IMR-90 (cell line): ENCODE data around the gene DAG1. TPM values are rescaled to one million over a fixed set of nuclear protein-coding genes. Genes with fewer than 3 reads are reported as not detected.

Experiments
- ATAC-seq: fragments of 200-7000 bp; cut with Tn5 transposase; 2 replicates; pipeline ENCODE4 v1.9.1; 2020; ENCODE audit warnings: low read depth, mild to moderate bottlenecking, moderate library complexity
- BruUV-seq: library from RNA; stranded (reverse); fragments of 400-500 nt; replicated peaks from 2 replicates; lab custom pipeline; 2021; lab: Mats Ljungman, UMichigan
- CTCF ChIA-PET: fragments of 300-600 bp; formaldehyde crosslinking; extraction: SDS; loops from one replicate; lab custom pipeline; 2021; ENCODE audit warnings: antibody characterized with exemption; lab: Yijun Ruan, JAX
- POLR2A ChIA-PET: fragments of 300-600 bp; sonication (Branson Sonifier 250); formaldehyde crosslinking; loops from one replicate; lab custom pipeline; 2022; ENCODE audit warnings: antibody characterized with exemption; ENCODE audit not compliant: unreplicated experiment; lab: Charles Lee
- DNase-seq: peaks from one replicate; pipeline ENCODE4 v3.0.0; 2013
- H2AFZ ChIP-seq: replicated peaks from 2 replicates; pipeline ENCODE3; 2013; ENCODE audit warnings: low read length, mild to moderate bottlenecking; ENCODE audit not compliant: poor library complexity
- H2AK5ac ChIP-seq: 2 replicates; pipeline ENCODE4 v1.6.1; 2013; ENCODE audit warnings: low read depth, low read length, inconsistent platforms
- H2AK9ac ChIP-seq: replicated peaks from 2 replicates; pipeline ENCODE3; 2013; ENCODE audit warnings: mild to moderate bottlenecking, low read depth, low read length, moderate library complexity; ENCODE audit not compliant: poor library complexity
- H2BK120ac ChIP-seq: 2 replicates; pipeline ENCODE4 v1.6.1; 2013; ENCODE audit warnings: low read depth, low read length, inconsistent platforms
- H2BK15ac ChIP-seq: 3 replicates; pipeline ENCODE4 v1.6.1; 2013; ENCODE audit warnings: low read depth, low read length, inconsistent platforms
- H2BK20ac ChIP-seq: 2 replicates; pipeline ENCODE4 v1.6.1; 2013; ENCODE audit warnings: low read depth, mild to moderate bottlenecking, inconsistent platforms, low read length, moderate library complexity
- H2BK5ac ChIP-seq: 2 replicates; pipeline ENCODE4 v1.6.1; 2013; ENCODE audit warnings: mild to moderate bottlenecking, low read depth, low read length, inconsistent platforms; ENCODE audit not compliant: poor library complexity, severe bottlenecking
- H3K14ac ChIP-seq: replicated peaks from 2 replicates; pipeline ENCODE4 v1.6.1; 2013; ENCODE audit warnings: low read depth, low read length, inconsistent platforms
- H3K18ac ChIP-seq: 2 replicates; pipeline ENCODE4 v1.6.1; 2013; ENCODE audit warnings: low read depth, low read length, control low read depth
- H3K23ac ChIP-seq: 2 replicates; pipeline ENCODE4 v1.6.1; 2013; ENCODE audit warnings: low read depth, low read length, inconsistent platforms
- H3K27ac ChIP-seq: 2 replicates; pipeline ENCODE4 v1.5.1; 2013; ENCODE audit warnings: mild to moderate bottlenecking, control low read depth, low read length; ENCODE audit not compliant: insufficient read depth
- H3K27me3 ChIP-seq: 2 replicates; pipeline ENCODE4 v1.6.1; 2013; ENCODE audit warnings: low read length; ENCODE audit not compliant: control insufficient read depth, insufficient read depth
- H3K36me3 ChIP-seq: 2 replicates; pipeline ENCODE4 v1.6.1; 2013; ENCODE audit warnings: low read length, mixed read lengths; ENCODE audit not compliant: control insufficient read depth, insufficient read depth
- H3K4ac ChIP-seq: 2 replicates; pipeline ENCODE4 v1.6.1; 2013; ENCODE audit warnings: low read depth, low read length, inconsistent platforms
- H3K4me1 ChIP-seq: 2 replicates; pipeline ENCODE4 v1.6.1; 2013; ENCODE audit warnings: low read length, mixed read lengths; ENCODE audit not compliant: control insufficient read depth, insufficient read depth
- H3K4me2 ChIP-seq: 2 replicates; pipeline ENCODE4 v1.6.1; 2013; ENCODE audit warnings: low read depth, mild to moderate bottlenecking, control low read depth, low read length, moderate library complexity
- H3K4me3 ChIP-seq: 2 replicates; pipeline ENCODE4 v1.5.1; 2013; ENCODE audit warnings: low read depth, mild to moderate bottlenecking, control low read depth, low read length, moderate library complexity; ENCODE audit not compliant: insufficient read depth
- H3K56ac ChIP-seq: 2 replicates; pipeline ENCODE4 v1.6.1; 2013; ENCODE audit warnings: low read length, inconsistent platforms; ENCODE audit not compliant: insufficient read depth; ENCODE audit errors: extremely low read depth
- H3K79me1 ChIP-seq, 2 experiments: 2 replicates each; pipeline ENCODE4 v1.6.1; 2013; ENCODE audit warnings: low read length in 2 of 2, inconsistent platforms in 1 of 2, low read depth in 1 of 2
- H3K9ac ChIP-seq: 2 replicates; pipeline ENCODE4 v1.6.1; 2013; ENCODE audit warnings: low read depth, low read length, control low read depth
- H3K9me1 ChIP-seq: 2 replicates; pipeline ENCODE4 v1.6.1; 2013; ENCODE audit warnings: low read length, inconsistent platforms; ENCODE audit not compliant: insufficient read depth
- H3K9me3 ChIP-seq: 2 replicates; pipeline ENCODE4 v1.6.1; 2013; ENCODE audit warnings: low read length; ENCODE audit not compliant: control insufficient read depth, insufficient read depth
- H4K20me1 ChIP-seq: 2 replicates; pipeline ENCODE4 v1.6.1; 2013; ENCODE audit warnings: low read length, inconsistent platforms; ENCODE audit not compliant: insufficient read depth
- H4K5ac ChIP-seq: 2 replicates; pipeline ENCODE4 v1.6.1; 2013; ENCODE audit warnings: mild to moderate bottlenecking, low read depth, low read length, control low read depth
- H4K8ac ChIP-seq, 2 experiments: 2 replicates each; pipeline ENCODE4 v1.6.1; 2013; ENCODE audit warnings: low read depth in 2 of 2, low read length in 2 of 2, control low read depth in 1 of 2, inconsistent platforms in 1 of 2
- H4K91ac ChIP-seq: 2 replicates; pipeline ENCODE4 v1.6.1; 2013; ENCODE audit warnings: low read depth, low read length, inconsistent platforms; ENCODE audit not compliant: insufficient read depth
- CEBPB ChIP-seq: IDR thresholded peaks from 2 replicates; pipeline ENCODE4 v1.6.1; 2012; ENCODE audit warnings: low read depth, low read length, improper control_type of control experiment
- FOS ChIP-seq: fragments of 150-350 bp; IDR thresholded peaks from 2 replicates; pipeline ENCODE4 v1.6.1; 2016; ENCODE audit warnings: low read depth, low read length
- MXI1 ChIP-seq: IDR thresholded peaks from 2 replicates; pipeline ENCODE4 v1.6.1; 2012; ENCODE audit warnings: low read depth, mild to moderate bottlenecking, low read length, moderate library complexity, borderline replicate concordance
- NFE2L2 ChIP-seq: fragments of 150-350 bp; IDR thresholded peaks from 2 replicates; pipeline ENCODE4 v1.6.1; 2016; ENCODE audit warnings: low read depth, mild to moderate bottlenecking, low read length
- RAD21 ChIP-seq: IDR thresholded peaks from 2 replicates; pipeline ENCODE4 v1.6.1; 2012; ENCODE audit warnings: low read length, improper control_type of control experiment
- RFX5 ChIP-seq: IDR thresholded peaks from 2 replicates; pipeline ENCODE4 v1.8.0; 2012; ENCODE audit warnings: low read depth, mild to moderate bottlenecking, low read length, moderate library complexity
- SMC3 ChIP-seq: fragments of 150-350 bp; IDR thresholded peaks from 2 replicates; pipeline ENCODE4 v1.6.1; 2016; ENCODE audit warnings: low read depth, mild to moderate bottlenecking, antibody characterized with exemption, low read length, moderate library complexity
- WGBS, 2 experiments: methylation state at CpG; one replicate each; pipeline versions ENCODE4 v1.1.5 to v1.1.7; 2013; ENCODE audit warnings: missing lambda C conversion rate in 2 of 2; ENCODE audit not compliant: insufficient read length in 1 of 2; ENCODE audit errors: extremely low coverage in 2 of 2; 5-methylcytosine and 5-hydroxymethylcytosine counted together
- dilution Hi-C: fragments of 300-500 bp; cut with HindIII; formaldehyde crosslinking; loops from one replicate; pipeline ENCODE4 v1.14.3; 2018; ENCODE audit warnings: low sequenced_read_pairs; ENCODE audit not compliant: unreplicated experiment
- in situ Hi-C: fragments of 300-500 bp; cut with MboI; formaldehyde crosslinking; loops from 3 replicates; pipeline ENCODE4 v1.14.3; 2019; ENCODE audit warnings: low sequenced_read_pairs, inconsistent platforms, mixed read lengths
- intact Hi-C: fragments of 100-400 bp; cut with micrococcal nuclease; formaldehyde crosslinking; loops from 2 replicates; pipeline ENCODE4 v1.10.0; 2022
- polyA plus RNA-seq, 3 experiments: library from polyadenylated mRNA; depleted of rRNA; stranded (reverse); fragments of >200 nt; gene quantifications; 2 replicates each; pipeline ENCODE4 v1.2.3, GENCODE V29; 2012; ENCODE audit warnings: low replicate concordance in 1 of 3
- total RNA-seq: library from RNA; depleted of rRNA; stranded (reverse); fragments of >200 nt; gene quantifications from 2 replicates; pipeline ENCODE4 v1.2.3, GENCODE V29; 2012
- TF ChIP-seq, protein P1 (sequence below): fragments of 150-350 bp; IDR thresholded peaks from 2 replicates; pipeline ENCODE4 v1.6.1; 2017; ENCODE audit warnings: mild to moderate bottlenecking, antibody characterized with exemption, low read length, low read depth
- TF ChIP-seq, protein P2 (sequence below): fragments of 150-350 bp; IDR thresholded peaks from 2 replicates; pipeline ENCODE4 v1.6.1; 2016; ENCODE audit warnings: low read depth, mild to moderate bottlenecking, low read length, moderate library complexity, borderline replicate concordance
- TF ChIP-seq, protein P3 (sequence below): conservative IDR thresholded peaks from 2 replicates; pipeline ENCODE4 v1.5.1; 2012; ENCODE audit warnings: mild to moderate bottlenecking, low read depth, low read length, improper control_type of control experiment

The DAG1 gene
- total and polyA plus RNA-seq, 2 of the 4 experiments (the other 2 are of a cell fraction) = 31.0 to 40.2 TPM

DNA sequence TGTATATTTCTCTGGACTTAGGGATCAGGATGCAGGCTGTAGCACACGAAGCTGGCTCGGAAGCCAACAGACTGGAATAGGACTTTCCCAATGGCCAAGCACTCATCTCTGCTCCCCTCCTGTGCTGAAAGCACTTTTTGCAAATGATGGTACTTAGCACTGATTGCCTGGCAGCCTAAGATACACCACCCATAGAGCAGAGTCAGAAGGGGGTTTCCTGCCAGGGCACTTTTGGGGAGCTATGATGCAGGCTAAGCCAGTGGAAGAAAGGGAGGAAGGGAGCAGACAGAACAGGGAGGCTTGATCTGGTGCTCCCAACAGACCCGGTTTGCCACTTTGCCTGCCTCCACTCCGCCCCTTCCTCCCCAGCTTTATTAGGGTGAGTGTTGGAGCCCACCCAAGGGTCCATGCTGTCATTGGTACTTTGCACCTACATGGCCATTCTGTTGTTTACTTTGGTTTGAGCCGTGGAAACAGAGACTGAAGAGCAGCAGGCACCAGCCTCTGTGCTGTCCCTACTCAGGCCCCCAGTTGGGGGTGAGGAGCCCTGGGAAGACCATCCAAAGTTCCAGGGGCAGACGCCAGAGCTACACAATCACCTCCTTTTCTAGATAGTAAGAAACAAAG, 100.1 kb downstream of the DAG1 start:
- H3K4me1 ChIP-seq = no peaks in the 10 kb centered on the region
- WGBS, 2 experiments = 40% methylated on average over 1 of the region's 6 CpGs; no CpG with 5 or more reads in 1 of the 2 experiments
- no peak overlapping the region for H3K18ac ChIP-seq
- ATAC-seq = no peak
- in situ Hi-C loops = no loop called here
- no peak for TF ChIP-seq NFE2L2
- TF ChIP-seq, protein P1, sequence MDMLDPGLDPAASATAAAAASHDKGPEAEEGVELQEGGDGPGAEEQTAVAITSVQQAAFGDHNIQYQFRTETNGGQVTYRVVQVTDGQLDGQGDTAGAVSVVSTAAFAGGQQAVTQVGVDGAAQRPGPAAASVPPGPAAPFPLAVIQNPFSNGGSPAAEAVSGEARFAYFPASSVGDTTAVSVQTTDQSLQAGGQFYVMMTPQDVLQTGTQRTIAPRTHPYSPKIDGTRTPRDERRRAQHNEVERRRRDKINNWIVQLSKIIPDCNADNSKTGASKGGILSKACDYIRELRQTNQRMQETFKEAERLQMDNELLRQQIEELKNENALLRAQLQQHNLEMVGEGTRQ = no peak
- TF ChIP-seq, protein P2, sequence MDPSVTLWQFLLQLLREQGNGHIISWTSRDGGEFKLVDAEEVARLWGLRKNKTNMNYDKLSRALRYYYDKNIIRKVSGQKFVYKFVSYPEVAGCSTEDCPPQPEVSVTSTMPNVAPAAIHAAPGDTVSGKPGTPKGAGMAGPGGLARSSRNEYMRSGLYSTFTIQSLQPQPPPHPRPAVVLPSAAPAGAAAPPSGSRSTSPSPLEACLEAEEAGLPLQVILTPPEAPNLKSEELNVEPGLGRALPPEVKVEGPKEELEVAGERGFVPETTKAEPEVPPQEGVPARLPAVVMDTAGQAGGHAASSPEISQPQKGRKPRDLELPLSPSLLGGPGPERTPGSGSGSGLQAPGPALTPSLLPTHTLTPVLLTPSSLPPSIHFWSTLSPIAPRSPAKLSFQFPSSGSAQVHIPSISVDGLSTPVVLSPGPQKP = no peak
- TF ChIP-seq SMC3 = no peak
- TF ChIP-seq, protein P3, sequence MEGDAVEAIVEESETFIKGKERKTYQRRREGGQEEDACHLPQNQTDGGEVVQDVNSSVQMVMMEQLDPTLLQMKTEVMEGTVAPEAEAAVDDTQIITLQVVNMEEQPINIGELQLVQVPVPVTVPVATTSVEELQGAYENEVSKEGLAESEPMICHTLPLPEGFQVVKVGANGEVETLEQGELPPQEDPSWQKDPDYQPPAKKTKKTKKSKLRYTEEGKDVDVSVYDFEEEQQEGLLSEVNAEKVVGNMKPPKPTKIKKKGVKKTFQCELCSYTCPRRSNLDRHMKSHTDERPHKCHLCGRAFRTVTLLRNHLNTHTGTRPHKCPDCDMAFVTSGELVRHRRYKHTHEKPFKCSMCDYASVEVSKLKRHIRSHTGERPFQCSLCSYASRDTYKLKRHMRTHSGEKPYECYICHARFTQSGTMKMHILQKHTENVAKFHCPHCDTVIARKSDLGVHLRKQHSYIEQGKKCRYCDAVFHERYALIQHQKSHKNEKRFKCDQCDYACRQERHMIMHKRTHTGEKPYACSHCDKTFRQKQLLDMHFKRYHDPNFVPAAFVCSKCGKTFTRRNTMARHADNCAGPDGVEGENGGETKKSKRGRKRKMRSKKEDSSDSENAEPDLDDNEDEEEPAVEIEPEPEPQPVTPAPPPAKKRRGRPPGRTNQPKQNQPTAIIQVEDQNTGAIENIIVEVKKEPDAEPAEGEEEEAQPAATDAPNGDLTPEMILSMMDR = no peak
- TF ChIP-seq RAD21 = no peak
- no peak for TF ChIP-seq RFX5
- TF ChIP-seq MXI1 = no peak
- TF ChIP-seq FOS = no peak
- no peak for TF ChIP-seq CEBPB
- no TSS peak for BruUV-seq
- no peaks in the 10 kb centered on the region for H3K36me3 ChIP-seq
- no peak overlapping the region for H2BK15ac ChIP-seq
- no peaks in the 10 kb centered on the region for H3K79me1 ChIP-seq
- dilution Hi-C loops = no loop called here
- H3K4me3 ChIP-seq = no peak overlapping the region
- no peak overlapping the region for H3K23ac ChIP-seq
- no peak overlapping the region for H3K9ac ChIP-seq
- no peak overlapping the region for H4K5ac ChIP-seq
- no peak overlapping the region for H2AFZ ChIP-seq
- peaks cover 47% of the 10 kb centered on the region for H3K27me3 ChIP-seq
- no peak overlapping the region for H4K91ac ChIP-seq
- no peak overlapping the region for H2BK120ac ChIP-seq
- H2AK5ac ChIP-seq = no peak overlapping the region
- no peak overlapping the region for H2BK5ac ChIP-seq
- no peak overlapping the region for H2AK9ac ChIP-seq
- no peak for DNase-seq
- no peak overlapping the region for H3K4ac ChIP-seq
- no peak overlapping the region for H3K4me2 ChIP-seq
- intact Hi-C loops = no loop called here
- no peak overlapping the region for H2BK20ac ChIP-seq
- no peaks in the 10 kb centered on the region for H4K20me1 ChIP-seq
- CTCF ChIA-PET = interaction anchor here (0.8 kb wide), 1 partner anchor 31 kb away, joined by 3 read pairs; no protein-coding TSS in a partner anchor
- 0 out of 2 replicates have a peak, but pooled peaks cover 2% of the 10 kb centered on the region for H3K9me1 ChIP-seq
- no peak overlapping the region for H4K8ac ChIP-seq
- H3K9me3 ChIP-seq = no peaks in the 10 kb centered on the region
- H3K14ac ChIP-seq = no peak overlapping the region
- H3K56ac ChIP-seq = no peak overlapping the region
- POLR2A ChIA-PET = no interaction called here
- H3K27ac ChIP-seq = no peak overlapping the region
